Vagina (tissue), 2 donors: ENCODE measurements around the gene F11. TPM values are rescaled to one million over a fixed set of nuclear protein-coding genes. Genes with fewer than 3 reads are reported as not detected.
"Not testable (repeated sequence)": the region's sequence is repeated elsewhere in the genome, so short reads cannot be mapped to it uniquely, and the experiment has no call there.

Experiments
- DNase-seq, 2 donors: peaks; one replicate each; pipeline ENCODE4 v3.0.0-alpha.2; 2017; ENCODE audit errors: extremely low spot score in 2 of 2
- H3K27ac ChIP-seq: fragments of 200-600 bp; sonication (generic); one replicate; pipeline ENCODE4 v1.5.1; 2019
- H3K27me3 ChIP-seq: fragments of 200-600 bp; sonication (generic); one replicate; pipeline ENCODE4 v1.5.1; 2019
- H3K36me3 ChIP-seq, 2 donors: fragments of 200-600 bp; sonication (generic); one replicate each; pipeline ENCODE4 v1.5.1; 2017 to 2019
- H3K4me1 ChIP-seq: fragments of 200-600 bp; sonication (generic); one replicate; pipeline ENCODE4 v1.5.1; 2019
- H3K4me3 ChIP-seq, 2 donors: fragments of 200-600 bp; sonication (generic); 1 replicate in 1 of 2; 2 replicates in 1 of 2; pipeline ENCODE4 v1.5.1; 2016 to 2019
- H3K9me3 ChIP-seq: fragments of 200-600 bp; sonication (generic); one replicate; pipeline ENCODE4 v1.5.1; 2019
- CTCF ChIP-seq, 3 experiments: fragments of 450-650 bp in 2 of 3; fragments of 200-600 bp in 1 of 3; sonication (generic) in 1 of 3; IDR thresholded peaks; one replicate each; pipeline ENCODE4 v1.5.1; 2017 to 2019; ENCODE audit warnings: antibody characterized with exemption in 3 of 3, mild to moderate bottlenecking in 2 of 3, moderate library complexity in 2 of 3
- POLR2A ChIP-seq, 2 donors: fragments of 450-650 bp; IDR thresholded peaks; one replicate each; pipeline ENCODE4 v1.6.1; 2017; ENCODE audit warnings: antibody characterized with exemption in 2 of 2, mild to moderate bottlenecking in 2 of 2, moderate library complexity in 2 of 2
- POLR2AphosphoS5 ChIP-seq, 2 donors: sonication (generic); formaldehyde crosslinking; IDR thresholded peaks; one replicate each; pipeline ENCODE4 v1.9.0; 2017; ENCODE audit warnings: antibody characterized with exemption in 2 of 2, mild to moderate bottlenecking in 2 of 2, low read depth in 1 of 2; ENCODE audit not compliant: insufficient read depth in 1 of 2
- intact Hi-C: fragments of 100-400 bp; cut with DNase I; formaldehyde crosslinking; loops from one replicate; pipeline ENCODE4 v1.15.1; 2023
- total RNA-seq: library from RNA; depleted of rRNA; stranded (reverse); fragments of >200 nt; gene quantifications from one replicate; pipeline ENCODE4 v1.2.3, GENCODE V29; 2016

F11 gene
- total RNA-seq, 1 donor from 2014 or later: not detected

- Histone ChIP-seq H3K27ac (no peak overlapping the region), H3K4me3 (no peak overlapping the region), H3K4me1 (no peaks in the 10 kb centered on the region), H3K36me3 (no peaks in the 10 kb centered on the region), H3K9me3 (no peaks in the 10 kb centered on the region), H3K27me3 (no peaks in the 10 kb centered on the region)
- intact Hi-C loops: no loop called here
- TF ChIP-seq CTCF (IDR thresholded peaks at IDR 0.05) (no peak), POLR2A (IDR thresholded peaks at IDR 0.05) (no peak), POLR2AphosphoS5 (IDR thresholded peaks at IDR 0.05; ENCODE audit: insufficient read depth in 1 of 2, low read depth in 1 of 2) (no peak)
- no peak for DNase-seq
Observed at GRCh38 chr4:186234367-186234766, 31.6 kb upstream of the F11 start.

- Histone ChIP-seq H3K27ac (no peak overlapping the region), H3K4me1 (no peaks in the 10 kb centered on the region), H3K36me3 (no peaks in the 10 kb centered on the region), H3K4me3 (no peak overlapping the region), H3K9me3 (no peaks in the 10 kb centered on the region), H3K27me3 (no peaks in the 10 kb centered on the region)
- intact Hi-C loops: no loop called here
- no peak for DNase-seq
- TF ChIP-seq CTCF (IDR thresholded peaks at IDR 0.05) (no peak), POLR2AphosphoS5 (IDR thresholded peaks at IDR 0.05; ENCODE audit: insufficient read depth in 1 of 2, low read depth in 1 of 2) (no peak), POLR2A (IDR thresholded peaks at IDR 0.05) (no peak)
Observed at GRCh38 chr4:186236126-186236525, 29.9 kb upstream of the F11 start.

GRCh38 chr4:186240452-186240847 is 25.5 kb upstream of the F11 start:
- DNase-seq: no peak
- H3K4me3 ChIP-seq: no peak overlapping the region
- TF ChIP-seq CTCF (IDR thresholded peaks at IDR 0.05): no peak
- no peak for TF ChIP-seq POLR2AphosphoS5 (IDR thresholded peaks at IDR 0.05; ENCODE audit: insufficient read depth in 1 of 2, low read depth in 1 of 2)
- TF ChIP-seq POLR2A (IDR thresholded peaks at IDR 0.05): no peak

GRCh38 chr4:186240848-186241491 is 25.0 kb upstream of the F11 start:
- TF ChIP-seq CTCF (IDR thresholded peaks at IDR 0.05): no peak
- TF ChIP-seq POLR2A (IDR thresholded peaks at IDR 0.05): no peak
- TF ChIP-seq POLR2AphosphoS5 (IDR thresholded peaks at IDR 0.05; ENCODE audit: insufficient read depth in 1 of 2, low read depth in 1 of 2): no peak
- Histone ChIP-seq H3K27me3 (no peaks in the 10 kb centered on the region), H3K9me3 (no peaks in the 10 kb centered on the region), H3K36me3 (no peaks in the 10 kb centered on the region), H3K27ac (no peak overlapping the region), H3K4me3 (no peak overlapping the region), H3K4me1 (no peaks in the 10 kb centered on the region)
- intact Hi-C loops: no loop called here
- no peak for DNase-seq

More at GRCh38 chr4:186240452-186240847, 25.5 kb upstream of the F11 start:
- Histone ChIP-seq H3K4me1 (no peaks in the 10 kb centered on the region), H3K9me3 (no peaks in the 10 kb centered on the region), H3K27me3 (no peaks in the 10 kb centered on the region), H3K36me3 (no peaks in the 10 kb centered on the region), H3K27ac (no peak overlapping the region)
- intact Hi-C loops: no loop called here

- intact Hi-C loops: no loop called here
- H3K9me3 ChIP-seq: no peaks in the 10 kb centered on the region
Observed at GRCh38 chr4:186241616-186242015, 24.4 kb upstream of the F11 start.

GRCh38 chr4:186242031-186242430 is 24.0 kb upstream of the F11 start:
- H3K9me3 ChIP-seq, H3K27ac ChIP-seq, DNase-seq, H3K27me3 ChIP-seq, H3K4me1 ChIP-seq, H3K4me3 ChIP-seq, intact Hi-C loops, H3K36me3 ChIP-seq: not testable (repeated sequence)

More at GRCh38 chr4:186241616-186242015, 24.4 kb upstream of the F11 start:
- no peaks in the 10 kb centered on the region for H3K36me3 ChIP-seq
- TF ChIP-seq POLR2AphosphoS5 (IDR thresholded peaks at IDR 0.05; ENCODE audit: insufficient read depth in 1 of 2, low read depth in 1 of 2) (no peak), POLR2A (IDR thresholded peaks at IDR 0.05) (no peak), CTCF (IDR thresholded peaks at IDR 0.05) (no peak)
- H3K4me1 ChIP-seq: no peaks in the 10 kb centered on the region
- no peak overlapping the region for H3K27ac ChIP-seq
- DNase-seq: no peak
- no peak overlapping the region for H3K4me3 ChIP-seq
- H3K27me3 ChIP-seq: no peaks in the 10 kb centered on the region
